ENCODE data around the gene TMEM184B. TPM values are rescaled to one million over a fixed set of nuclear protein-coding genes. Genes with fewer than 3 reads are reported as not detected.

TMEM184B gene
- total RNA-seq (2021; fragmentation: NEBNext Ultra II Directional; extraction: Animal tissue kit (Norgen Biotek cat#: 25700)) = 100 to 1,000 TPM; 104 to 125 (median 111) TPM
- long read RNA-seq, full-length matches to known transcripts = 52 of 74 reads
- long read RNA-seq, partial matches to known transcripts = 9 of 74 reads
- long read RNA-seq, other reads (novel, unspliced or antisense) = 13 of 74 reads

- TF ChIP-seq, protein P1, sequence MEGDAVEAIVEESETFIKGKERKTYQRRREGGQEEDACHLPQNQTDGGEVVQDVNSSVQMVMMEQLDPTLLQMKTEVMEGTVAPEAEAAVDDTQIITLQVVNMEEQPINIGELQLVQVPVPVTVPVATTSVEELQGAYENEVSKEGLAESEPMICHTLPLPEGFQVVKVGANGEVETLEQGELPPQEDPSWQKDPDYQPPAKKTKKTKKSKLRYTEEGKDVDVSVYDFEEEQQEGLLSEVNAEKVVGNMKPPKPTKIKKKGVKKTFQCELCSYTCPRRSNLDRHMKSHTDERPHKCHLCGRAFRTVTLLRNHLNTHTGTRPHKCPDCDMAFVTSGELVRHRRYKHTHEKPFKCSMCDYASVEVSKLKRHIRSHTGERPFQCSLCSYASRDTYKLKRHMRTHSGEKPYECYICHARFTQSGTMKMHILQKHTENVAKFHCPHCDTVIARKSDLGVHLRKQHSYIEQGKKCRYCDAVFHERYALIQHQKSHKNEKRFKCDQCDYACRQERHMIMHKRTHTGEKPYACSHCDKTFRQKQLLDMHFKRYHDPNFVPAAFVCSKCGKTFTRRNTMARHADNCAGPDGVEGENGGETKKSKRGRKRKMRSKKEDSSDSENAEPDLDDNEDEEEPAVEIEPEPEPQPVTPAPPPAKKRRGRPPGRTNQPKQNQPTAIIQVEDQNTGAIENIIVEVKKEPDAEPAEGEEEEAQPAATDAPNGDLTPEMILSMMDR (IDR thresholded peaks at IDR 0.05) = no peak
- Mint-ChIP-seq H3K9me3 (no peaks in the 10 kb centered on the region), H3K27me3 (ENCODE audit: insufficient read depth) (peaks cover 2% of the 10 kb centered on the region), H3K4me1 (ENCODE audit: low read depth) (peaks cover 53% of the 10 kb centered on the region), H3K27ac (peak within 1 kb of the TSS; percentile 93), H3K4me3 (peak within 1 kb of the TSS; percentile 94), H3K36me3 (ENCODE audit: low read depth) (peaks cover 6% of the 10 kb centered on the region)
- peak; percentile 35 for DNase-seq
Measured at GRCh38 chr22:38272373-38273134, at the start of gene TMEM184B. Gene TMEM184B (minus strand): TSS chr22:38273010. CDS start chr22:38247961, 25,049 bp downstream.

GRCh38 chr22:38320605-38321402 is 48.0 kb upstream of the TMEM184B start:
- Mint-ChIP-seq H3K36me3 (ENCODE audit: low read depth) (peaks cover 7% of the 10 kb centered on the region; the same call in 1 of the 2 replicates), H3K27ac (no peak overlapping the region), H3K4me3 (no peak overlapping the region), H3K9me3 (no peaks in the 10 kb centered on the region), H3K27me3 (ENCODE audit: insufficient read depth) (peaks cover 7% of the 10 kb centered on the region; the same call in 1 of the 2 replicates), H3K4me1 (ENCODE audit: low read depth) (peaks cover 26% of the 10 kb centered on the region)
- no peak for DNase-seq
- TF ChIP-seq, protein P1 (IDR thresholded peaks at IDR 0.05) = no peak

- no peak for DNase-seq
- Mint-ChIP-seq H3K27me3 (ENCODE audit: insufficient read depth) (peaks cover 11% of the 10 kb centered on the region; the same call in 1 of the 2 replicates), H3K4me3 (peak overlapping the region; percentile 85), H3K36me3 (ENCODE audit: low read depth) (peaks cover 14% of the 10 kb centered on the region), H3K9me3 (no peaks in the 10 kb centered on the region), H3K27ac (peak overlapping the region; percentile 97), H3K4me1 (ENCODE audit: low read depth) (peaks cover 41% of the 10 kb centered on the region)
- TF ChIP-seq, protein P1 (IDR thresholded peaks at IDR 0.05) = no peak
Measured at GRCh38 chr22:38318792-38319773, 46.3 kb upstream of the TMEM184B start.

DNA sequence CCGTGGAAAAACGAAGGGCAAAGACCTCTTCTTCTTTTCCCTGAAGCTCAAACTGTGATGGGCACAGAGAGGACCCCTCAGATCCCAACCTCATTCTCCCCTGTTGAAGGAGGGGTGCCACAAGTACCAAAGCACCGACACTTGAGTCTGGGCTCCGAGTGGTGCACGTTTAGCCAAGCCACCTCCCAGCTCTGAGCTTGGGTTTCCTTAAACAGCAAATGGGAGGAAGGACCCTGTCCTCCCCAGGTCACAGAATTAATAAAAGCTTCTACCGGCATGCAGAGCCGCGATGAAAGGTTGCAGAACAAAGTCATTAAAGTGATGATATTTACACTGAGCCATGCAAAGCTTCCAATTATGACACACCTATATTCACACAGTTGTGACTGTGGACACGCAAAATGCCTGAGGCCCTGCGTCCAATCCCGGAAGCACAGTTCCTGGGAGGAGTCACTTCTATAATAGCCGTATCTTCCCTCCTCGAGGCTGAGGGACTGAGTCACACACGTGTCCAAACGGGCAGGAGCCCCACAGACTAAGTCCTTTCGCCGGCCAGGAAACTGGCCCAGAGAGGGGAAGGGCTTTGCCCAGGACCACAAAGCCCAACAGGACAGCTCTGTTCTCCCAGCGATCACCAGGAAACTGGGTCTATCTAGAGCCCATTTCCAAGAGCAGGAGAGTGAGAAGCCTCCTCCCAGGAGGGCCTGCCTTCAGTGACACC is 45.3 kb upstream of the TMEM184B start:
- TF ChIP-seq, protein P1 (IDR thresholded peaks at IDR 0.05) = no peak
- Mint-ChIP-seq H3K4me3 (peak overlapping the region; percentile 85), H3K4me1 (ENCODE audit: low read depth) (peaks cover 50% of the 10 kb centered on the region), H3K9me3 (no peaks in the 10 kb centered on the region), H3K27ac (peak overlapping the region; percentile 97), H3K27me3 (ENCODE audit: insufficient read depth) (peaks cover 11% of the 10 kb centered on the region; the same call in 1 of the 2 replicates), H3K36me3 (ENCODE audit: low read depth) (peaks cover 17% of the 10 kb centered on the region)
- DNase-seq = peak; percentile 97
